SW480 (cell line): ENCODE results near the gene MUCL3.
"Not testable (repeated sequence)": the region's sequence is repeated elsewhere in the genome, so short reads cannot be mapped to it uniquely, and the experiment has no call there.

Experiments
- DNase-seq: peaks from one replicate; pipeline ENCODE4 v3.0.0-alpha.2; 2016; ENCODE audit warnings: low spot score

Gene MUCL3

DNA sequence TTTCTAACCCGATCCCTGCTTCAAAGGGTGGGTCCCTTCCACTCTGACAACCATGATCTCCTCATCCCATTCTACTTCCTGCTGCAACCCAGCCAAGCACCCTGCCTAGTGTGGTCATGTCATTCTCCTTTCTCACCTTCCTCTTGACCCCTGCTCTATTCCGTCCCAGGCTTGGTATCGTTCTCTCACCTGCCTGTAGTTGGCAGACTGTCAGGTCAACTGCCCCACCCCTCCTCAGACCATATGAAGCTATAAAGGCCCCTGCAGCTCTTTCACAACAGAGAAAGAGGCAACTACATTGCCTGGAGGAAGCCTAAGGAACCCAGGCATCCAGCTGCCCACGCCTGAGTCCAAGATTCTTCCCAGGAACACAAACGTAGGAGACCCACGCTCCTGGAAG is 42.7 kb downstream of the MUCL3 start, which contains the start of gene MUC21:
MUC21 (plus strand) TSS at position 280 of the 400 bp plus-strand sequence. CDS start 241 bp downstream, outside the sequence.
- DNase-seq, result no peak

DNA sequence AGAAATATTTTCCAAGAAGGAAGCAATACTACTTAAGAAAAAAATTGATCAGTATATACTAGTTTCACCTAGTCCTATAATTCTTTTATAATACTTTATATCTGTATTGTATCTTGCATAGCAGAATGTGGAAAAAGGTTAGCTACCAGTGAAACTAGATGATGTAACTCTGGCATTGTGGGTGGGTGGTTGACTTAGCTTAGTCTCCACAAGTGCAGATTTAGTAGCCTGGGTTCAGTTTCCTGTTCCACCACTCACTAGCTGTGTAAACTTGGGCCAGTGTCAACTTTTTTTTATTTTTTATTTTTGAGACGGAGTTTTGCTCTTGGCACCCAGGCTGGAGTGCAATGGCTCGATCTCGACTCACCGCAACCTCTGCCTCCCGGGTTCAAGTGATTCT is 44.7 kb downstream of the MUCL3 start:
- DNase-seq, result no peak

DNA sequence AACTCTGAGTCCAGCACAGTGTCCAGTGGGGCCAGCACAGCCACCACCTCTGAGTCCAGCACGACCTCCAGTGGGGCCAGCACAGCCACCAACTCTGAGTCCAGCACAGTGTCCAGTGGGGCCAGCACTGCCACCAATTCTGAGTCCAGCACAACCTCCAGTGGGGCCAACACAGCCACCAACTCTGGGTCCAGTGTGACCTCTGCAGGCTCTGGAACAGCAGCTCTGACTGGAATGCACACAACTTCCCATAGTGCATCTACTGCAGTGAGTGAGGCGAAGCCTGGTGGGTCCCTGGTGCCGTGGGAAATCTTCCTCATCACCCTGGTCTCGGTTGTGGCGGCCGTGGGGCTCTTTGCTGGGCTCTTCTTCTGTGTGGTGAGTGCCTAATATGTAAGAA is 46.5 kb downstream of the MUCL3 start:
- no peak for DNase-seq

DNA sequence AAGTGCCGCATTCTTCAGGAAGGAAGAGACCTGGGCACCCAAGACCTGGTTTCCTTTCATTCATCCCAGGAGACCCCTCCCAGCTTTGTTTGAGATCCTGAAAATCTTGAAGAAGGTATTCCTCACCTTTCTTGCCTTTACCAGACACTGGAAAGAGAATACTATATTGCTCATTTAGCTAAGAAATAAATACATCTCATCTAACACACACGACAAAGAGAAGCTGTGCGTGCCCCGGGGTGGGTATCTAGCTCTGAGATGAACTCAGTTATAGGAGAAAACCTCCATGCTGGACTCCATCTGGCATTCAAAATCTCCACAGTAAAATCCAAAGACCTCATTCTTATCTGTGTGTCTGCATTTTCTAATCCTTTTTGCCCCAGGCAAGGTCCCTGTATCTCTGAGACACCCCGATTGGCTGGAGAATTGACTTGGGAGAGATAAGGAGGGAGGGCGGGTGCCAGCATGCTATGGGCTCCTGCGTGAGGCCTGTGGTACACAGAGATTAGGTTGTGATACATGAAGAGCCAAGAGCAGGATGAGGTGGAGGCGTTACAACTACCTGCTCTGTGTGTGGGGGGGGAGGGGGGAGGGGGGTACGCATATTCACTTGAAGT is 47.5 kb downstream of the MUCL3 start:
- no peak for DNase-seq

DNA sequence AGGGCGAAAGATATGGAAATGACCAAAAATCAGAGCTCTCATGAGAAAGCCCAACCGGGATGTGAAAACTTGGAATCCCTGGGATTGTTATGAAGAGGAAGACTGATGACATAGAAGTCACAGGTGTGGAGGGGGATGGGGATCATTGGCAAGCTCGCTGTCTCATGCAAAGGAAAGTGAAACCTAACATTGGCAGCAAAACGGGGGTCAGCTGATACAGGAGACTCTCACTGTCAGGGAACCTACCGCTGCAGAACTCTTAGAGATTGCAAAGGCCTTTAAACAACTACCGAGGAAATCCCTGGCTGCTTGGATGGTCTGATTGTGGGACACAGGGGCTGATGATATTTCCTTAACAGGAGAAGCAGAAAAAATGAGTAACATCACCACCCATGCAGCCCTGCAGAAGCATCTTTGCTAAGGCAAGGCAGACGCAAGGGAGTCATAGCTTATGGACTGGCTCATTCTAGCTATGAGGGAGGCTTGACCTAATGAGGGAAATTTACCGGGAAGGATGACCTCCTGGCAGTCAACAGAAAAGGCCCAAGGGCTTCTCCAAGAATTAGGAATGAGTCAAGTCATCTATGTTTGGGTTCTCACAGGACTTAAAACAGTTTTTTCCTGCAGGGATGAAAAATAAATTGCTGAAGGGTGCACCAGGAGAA is 49.8 kb downstream of the MUCL3 start:
- DNase-seq, result no peak

DNA sequence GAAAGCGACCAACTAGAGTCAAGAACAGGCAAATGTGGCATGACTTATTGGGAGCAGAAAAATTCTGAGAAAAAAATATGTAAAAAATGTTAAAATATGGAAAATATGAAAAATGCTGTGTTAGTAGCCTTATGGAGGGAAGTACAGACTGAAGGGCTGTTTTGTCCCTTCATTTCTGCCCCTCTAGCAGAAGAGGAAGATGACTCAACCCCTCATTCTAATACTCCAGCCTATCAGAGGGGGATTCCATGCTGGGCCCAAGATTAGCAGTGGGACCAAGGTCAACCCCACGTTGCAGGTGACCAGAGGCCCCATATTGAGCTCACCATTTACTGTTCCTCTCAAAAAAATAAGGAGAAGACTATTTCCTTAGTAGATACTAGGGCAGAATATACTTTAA is 51.1 kb downstream of the MUCL3 start:
- no peak for DNase-seq

DNA sequence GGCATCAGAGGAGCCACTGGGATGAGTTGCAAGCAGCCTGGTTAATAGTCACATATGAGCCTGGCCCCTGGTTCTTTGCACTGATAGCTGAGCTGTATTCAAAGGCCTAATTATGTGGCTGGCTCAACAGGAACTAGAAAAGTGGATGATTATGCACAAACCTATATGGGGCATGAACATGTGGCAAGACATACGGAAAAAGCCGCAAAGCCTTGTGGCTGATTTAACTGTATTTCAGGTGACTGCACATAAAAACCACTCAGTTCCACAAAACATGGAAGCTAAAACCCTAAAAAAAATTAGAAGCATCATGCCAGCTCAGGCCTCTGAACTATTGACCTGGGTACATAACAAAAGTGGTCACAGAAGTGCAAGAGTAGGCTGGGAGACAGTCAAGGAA is 56.5 kb downstream of the MUCL3 start:
- no peak for DNase-seq

DNA sequence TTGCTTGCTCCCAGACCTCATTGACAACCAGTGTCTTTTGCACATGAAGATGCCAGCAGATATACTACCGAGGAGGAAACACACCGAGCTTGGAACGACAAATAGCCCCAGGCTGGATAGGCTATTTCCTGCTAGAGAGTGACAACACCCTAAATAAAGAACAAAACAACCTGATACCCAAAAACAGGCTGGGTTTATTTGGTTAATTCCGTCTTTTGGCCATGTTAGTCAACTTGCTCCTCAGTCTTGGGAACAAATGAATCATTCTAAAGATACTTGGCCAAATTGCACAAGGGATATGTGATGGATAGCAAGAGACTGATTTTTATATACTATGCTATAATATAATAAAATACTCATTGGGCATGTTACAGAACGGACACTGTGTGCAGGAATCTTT is 58.0 kb downstream of the MUCL3 start:
- no peak for DNase-seq

DNA sequence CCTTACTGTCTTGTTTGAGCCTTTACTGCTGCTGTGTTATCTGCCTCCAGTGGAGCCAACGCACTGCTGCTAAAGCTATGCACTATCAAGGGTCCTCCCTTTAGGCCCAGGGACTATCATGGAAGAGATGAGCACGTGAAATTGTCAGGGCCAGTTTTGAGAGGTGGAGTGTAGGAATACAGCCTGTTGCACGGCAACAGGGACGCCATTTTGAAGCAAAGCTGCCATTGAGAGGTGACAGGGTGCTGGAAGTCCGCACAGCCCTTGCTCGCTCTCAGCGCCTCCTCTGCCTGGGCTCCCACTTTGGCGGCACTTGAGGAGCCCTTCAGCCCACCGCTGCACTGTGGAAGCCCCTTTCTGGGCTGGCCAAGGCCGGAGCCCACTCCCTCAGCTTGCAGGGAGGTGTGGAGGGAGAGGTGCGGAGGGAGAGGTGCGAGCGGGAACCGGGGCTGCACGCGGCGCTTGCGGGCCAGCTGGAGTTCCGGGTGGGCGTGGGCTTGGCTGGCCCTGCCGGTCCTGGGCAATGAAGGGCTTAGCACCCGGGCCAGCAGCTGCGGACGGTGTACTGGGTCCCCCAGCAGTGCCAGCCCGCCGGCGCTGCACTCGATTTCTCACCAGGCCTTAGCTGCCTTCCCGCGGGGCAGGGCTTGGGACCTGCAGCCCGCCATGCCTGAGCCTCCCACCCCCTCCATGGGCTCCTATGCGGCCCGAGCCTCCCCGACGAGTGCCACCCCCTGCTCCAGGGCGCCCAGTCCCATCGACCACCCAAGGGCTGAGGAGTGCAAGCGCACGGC is 59.5 kb downstream of the MUCL3 start:
- not testable (repeated sequence) for DNase-seq

DNA sequence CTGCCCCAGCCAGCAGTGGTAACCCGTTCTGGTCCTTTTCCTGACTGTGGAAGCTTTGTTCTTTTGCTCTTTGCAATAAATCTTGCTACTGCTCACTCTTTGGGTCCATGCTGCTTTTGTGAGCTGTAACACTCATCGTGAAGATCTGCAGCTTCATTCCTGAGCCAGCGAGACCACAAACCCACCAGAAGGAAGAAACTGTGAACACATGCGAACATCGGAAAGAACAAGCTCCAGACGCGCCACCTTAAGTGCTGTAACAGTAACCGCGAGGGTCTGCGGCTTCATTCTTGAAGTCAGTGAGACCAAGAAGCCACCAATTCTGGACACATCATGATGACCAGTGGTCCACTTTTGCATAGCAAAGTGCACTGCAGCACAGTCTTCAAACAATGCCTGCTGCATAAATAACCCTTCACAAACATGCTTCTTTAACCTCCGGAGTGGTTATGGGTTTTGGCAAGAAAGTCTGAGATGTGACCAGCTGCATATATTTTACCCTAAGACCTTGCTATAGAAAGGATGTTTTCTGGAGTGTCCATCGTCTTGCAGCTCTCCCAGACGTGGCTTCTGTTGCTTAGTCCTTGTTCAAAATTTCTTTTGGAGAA is 60.6 kb downstream of the MUCL3 start:
- DNase-seq, result no peak

DNA sequence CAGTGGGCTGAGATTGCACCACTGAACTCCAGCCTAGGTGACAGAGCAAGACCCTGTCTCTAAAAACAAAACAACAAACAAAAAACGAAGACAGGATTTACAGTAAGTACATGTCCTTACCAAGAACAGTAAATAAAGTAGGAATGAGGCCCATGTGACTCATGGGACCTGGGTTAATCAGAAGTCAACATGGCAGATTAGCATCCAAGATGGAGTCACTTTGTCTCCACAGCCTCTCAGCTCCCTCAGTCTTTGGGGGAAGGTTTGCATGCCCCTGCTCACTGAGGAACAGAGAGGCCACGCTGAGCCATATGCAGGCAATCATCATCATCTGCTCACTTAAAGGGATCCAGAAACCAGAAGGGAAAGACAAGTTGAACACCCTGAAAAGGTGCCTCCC is 61.7 kb downstream of the MUCL3 start:
- no peak for DNase-seq
